Measurements from ENCODE around the gene MRPS7.
A peak's percentile ranks its signal among the peaks of the same experiment; 100 is the strongest.

The MRPS7 gene

GRCh38 chr17:75260641-75261335, 891 bp upstream of the MRPS7 start:
- DNase-seq (ENCODE audit: low spot score) = no peak
- TF ChIP-seq, protein P1, sequence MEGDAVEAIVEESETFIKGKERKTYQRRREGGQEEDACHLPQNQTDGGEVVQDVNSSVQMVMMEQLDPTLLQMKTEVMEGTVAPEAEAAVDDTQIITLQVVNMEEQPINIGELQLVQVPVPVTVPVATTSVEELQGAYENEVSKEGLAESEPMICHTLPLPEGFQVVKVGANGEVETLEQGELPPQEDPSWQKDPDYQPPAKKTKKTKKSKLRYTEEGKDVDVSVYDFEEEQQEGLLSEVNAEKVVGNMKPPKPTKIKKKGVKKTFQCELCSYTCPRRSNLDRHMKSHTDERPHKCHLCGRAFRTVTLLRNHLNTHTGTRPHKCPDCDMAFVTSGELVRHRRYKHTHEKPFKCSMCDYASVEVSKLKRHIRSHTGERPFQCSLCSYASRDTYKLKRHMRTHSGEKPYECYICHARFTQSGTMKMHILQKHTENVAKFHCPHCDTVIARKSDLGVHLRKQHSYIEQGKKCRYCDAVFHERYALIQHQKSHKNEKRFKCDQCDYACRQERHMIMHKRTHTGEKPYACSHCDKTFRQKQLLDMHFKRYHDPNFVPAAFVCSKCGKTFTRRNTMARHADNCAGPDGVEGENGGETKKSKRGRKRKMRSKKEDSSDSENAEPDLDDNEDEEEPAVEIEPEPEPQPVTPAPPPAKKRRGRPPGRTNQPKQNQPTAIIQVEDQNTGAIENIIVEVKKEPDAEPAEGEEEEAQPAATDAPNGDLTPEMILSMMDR (IDR thresholded peaks at IDR 0.05; ENCODE audit: extremely low read depth, missing control alignments) = no peak

- DNase-seq (ENCODE audit: low spot score) = peak; percentile 43
- TF ChIP-seq, protein P1 (IDR thresholded peaks at IDR 0.05; ENCODE audit: extremely low read depth, missing control alignments) = no peak
These were observed 480 bp downstream of the MRPS7 start for GRCh38 chr17:75262112-75262606.

- no peak for DNase-seq (ENCODE audit: low spot score)
- TF ChIP-seq, protein P1 (IDR thresholded peaks at IDR 0.05; ENCODE audit: extremely low read depth, missing control alignments) = no peak
These were observed 1.4 kb downstream of the MRPS7 start for GRCh38 chr17:75263055-75263454.

GRCh38 chr17:75265614-75266315, 4.1 kb downstream of the MRPS7 start:
- TF ChIP-seq, protein P1 (IDR thresholded peaks at IDR 0.05; ENCODE audit: extremely low read depth, missing control alignments) = no peak

GRCh38 chr17:75266316-75267152, 4.9 kb downstream of the MRPS7 start:
- no peak for DNase-seq (ENCODE audit: low spot score)
- TF ChIP-seq, protein P1 (IDR thresholded peaks at IDR 0.05; ENCODE audit: extremely low read depth, missing control alignments) = no peak

More at GRCh38 chr17:75265614-75266315, 4.1 kb downstream of the MRPS7 start:
- no peak for DNase-seq (ENCODE audit: low spot score)

- no peak for DNase-seq (ENCODE audit: low spot score)
- TF ChIP-seq, protein P1 (IDR thresholded peaks at IDR 0.05; ENCODE audit: extremely low read depth, missing control alignments) = no peak
These were observed 5.4 kb downstream of the MRPS7 start for GRCh38 chr17:75267153-75267410.
